Measurements from ENCODE around the gene LHFPL6.
A peak's percentile ranks its signal among the peaks of the same experiment; 100 is the strongest.

The LHFPL6 gene

DNA sequence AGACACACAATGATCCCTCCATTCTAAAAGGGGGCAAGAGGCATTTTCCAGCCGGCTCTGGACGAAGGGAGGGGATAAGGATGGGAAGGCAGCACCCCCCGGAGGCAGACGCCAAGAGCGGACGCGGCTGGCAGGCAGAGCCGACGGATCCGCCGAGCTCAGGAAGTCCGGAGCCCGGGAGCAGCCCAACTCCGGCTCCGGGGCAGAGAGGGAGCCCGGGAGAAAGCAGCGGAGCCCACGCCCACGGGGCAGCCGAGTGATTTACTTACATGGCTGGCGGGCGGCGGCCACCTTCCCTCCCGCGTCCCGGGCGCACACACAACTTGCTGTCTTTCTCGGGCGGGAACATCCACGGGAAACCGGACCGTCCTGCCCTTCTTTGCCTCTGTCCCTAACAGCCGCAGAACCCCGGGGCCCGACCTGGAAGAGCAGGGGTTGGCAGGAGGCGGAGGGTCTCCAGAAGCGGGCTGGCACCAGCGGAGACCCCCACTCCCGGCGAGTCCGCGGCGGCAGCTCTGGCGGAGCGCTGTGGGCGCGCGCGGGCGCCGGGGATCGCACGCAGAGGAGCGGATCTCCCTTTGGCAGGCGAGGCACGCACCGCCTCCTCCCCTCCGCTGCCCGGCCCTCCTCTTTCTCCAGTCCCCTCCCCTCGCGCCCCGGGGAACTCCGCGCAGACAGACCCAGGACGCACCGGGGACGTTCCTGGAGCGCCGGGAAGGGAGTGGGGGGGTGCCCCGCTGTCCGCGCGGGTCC lies at the start of gene LHFPL6:
Gene LHFPL6, minus strand, starts transcription at position 580 of the 753 bp plus-strand sequence.
- DNase-seq, result peak; percentile 41

DNA sequence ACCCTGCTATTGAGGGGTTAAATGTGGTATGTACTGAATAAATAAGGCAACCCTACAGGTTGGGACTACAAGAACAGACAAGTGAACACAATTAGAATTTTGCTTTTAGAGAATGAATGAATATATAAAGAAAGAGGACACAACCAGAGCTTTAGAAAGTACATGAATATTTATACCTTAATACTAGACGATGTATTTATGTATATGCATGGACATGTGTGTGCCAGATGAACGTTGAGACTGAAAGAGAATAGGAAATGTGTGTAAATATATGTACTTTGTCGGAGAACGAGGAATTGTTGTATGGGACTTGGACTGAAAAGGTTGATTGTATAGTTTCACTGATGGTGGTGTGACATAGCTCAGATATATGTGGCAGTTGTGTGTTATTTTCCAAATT lies 43.1 kb upstream of the LHFPL6 start:
- no peak for DNase-seq

- no peak for DNase-seq
These were observed 38.7 kb upstream of the LHFPL6 start for GRCh38 chr13:39641645-39642044.

GRCh38 chr13:39637890-39638289 lies 34.9 kb upstream of the LHFPL6 start:
- no peak for DNase-seq

DNA sequence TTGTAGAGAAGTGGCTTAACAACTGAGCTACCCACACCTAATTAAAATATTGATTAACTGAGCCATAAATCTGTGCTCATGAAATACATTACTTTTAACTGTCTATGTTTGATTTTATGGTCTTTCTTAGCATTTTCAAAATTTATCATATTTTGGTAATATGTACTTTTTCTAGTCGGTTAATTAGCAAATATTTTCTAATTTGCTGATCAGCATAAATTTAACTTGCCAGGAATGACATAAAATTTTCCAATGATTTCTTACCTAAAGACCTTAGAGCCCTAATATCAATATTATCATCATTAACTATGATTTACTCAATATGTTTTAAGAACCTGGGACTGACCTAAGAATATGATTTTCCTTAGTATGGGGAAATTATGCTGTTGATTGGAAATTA lies 32.6 kb upstream of the LHFPL6 start:
- no peak for DNase-seq

- DNase-seq, result no peak
These were observed 30.0 kb upstream of the LHFPL6 start for GRCh38 chr13:39632994-39633393.

- DNase-seq, result no peak
These were observed 28.3 kb upstream of the LHFPL6 start for GRCh38 chr13:39631307-39631706.

- no peak for DNase-seq
These were observed 20.5 kb upstream of the LHFPL6 start for GRCh38 chr13:39623466-39623865.

DNA sequence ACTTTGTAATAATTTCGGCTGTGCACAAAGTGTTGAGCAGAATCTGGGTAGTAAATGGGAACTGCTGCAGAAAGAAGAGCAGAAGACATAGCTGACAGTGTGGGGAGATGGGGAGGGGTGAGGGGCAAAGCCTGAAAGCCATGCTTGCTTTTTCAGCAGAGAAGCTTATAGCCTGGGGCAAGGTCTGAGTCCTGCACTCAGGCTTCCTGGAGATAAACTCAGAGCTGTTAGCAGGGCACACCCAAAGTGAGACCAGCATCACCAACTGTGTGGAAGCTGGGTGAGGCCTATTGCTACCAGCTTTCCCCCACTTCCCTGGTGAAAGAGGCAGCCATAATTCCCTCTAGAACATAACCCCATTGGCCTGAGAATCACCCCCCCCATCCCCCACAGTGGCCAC lies 15.6 kb upstream of the LHFPL6 start:
- no peak for DNase-seq

DNA sequence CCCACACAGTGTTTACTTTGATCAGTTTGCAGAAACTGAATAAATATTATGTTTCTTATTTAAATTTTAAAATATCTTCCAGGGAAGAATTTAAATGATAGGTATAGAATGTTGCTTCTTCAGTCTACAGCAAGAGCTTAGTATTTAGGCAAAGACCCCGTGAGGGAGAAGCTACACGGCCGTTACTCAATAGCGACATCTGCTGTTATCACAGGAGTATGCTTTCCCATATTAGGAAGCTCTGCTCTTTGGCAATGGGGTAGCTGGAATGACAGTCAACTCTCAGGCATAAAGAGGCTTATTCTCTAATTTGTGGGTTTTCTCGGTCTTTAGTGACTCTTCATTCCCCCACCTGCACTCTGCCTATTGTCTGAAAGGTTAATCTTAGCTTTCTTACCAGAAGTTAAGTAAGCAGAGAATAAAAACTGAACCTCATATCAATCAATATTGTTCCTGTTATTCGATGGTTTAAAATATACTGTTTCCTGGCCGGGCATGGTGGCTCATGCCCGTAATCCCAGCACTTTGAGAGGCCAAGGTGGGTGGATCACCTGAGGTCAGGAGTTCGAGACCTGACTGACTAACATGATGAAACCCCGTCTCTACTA lies 13.2 kb upstream of the LHFPL6 start:
- DNase-seq, result peak; percentile 56

DNA sequence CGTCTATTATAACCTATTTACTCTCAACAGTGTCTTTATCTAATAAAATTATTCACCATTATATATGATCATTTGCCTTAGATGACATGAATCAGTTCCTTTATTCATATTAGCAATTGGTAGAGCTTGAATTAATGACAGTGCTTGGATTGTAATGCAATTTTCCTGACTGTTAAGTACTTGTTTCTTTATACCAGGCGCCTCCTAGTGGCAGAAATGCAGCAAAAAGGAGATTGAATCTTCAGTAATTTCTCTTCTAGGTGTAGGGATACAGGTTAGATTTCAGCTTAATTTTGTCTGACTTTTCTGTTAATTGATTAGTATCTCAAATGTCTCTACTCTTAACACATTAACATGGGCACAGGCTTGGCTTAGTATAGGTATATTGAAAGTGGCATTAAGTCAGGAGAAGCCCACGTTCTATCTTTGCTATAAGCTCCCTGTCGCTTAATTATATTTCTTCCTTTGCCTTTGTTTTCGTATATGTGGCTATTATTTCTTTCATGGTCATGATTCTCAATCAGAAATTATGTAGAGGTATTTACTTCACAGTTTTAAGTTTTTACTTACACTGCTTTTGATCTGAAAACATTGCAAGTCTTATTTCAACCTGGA lies 9.1 kb upstream of the LHFPL6 start:
- peak; percentile 65 for DNase-seq

DNA sequence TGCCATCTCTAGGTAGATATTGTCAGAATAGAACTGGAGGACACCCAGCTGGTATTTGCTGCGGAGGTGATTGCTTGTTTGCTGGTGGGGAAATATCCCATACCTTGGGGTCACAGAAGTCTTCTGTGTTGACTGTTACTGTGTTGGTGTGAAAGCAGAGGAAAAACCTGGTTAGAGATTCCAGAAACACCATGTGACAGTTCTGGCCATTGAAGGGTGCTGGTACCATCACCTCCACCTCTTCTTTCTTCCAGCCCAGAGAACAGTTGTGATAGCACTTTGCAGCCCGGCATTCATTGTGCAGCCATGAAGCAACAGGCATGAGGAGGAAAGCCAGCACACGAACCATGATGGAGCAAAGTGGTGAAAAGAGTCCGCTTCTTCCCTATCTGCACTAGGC lies 4.9 kb upstream of the LHFPL6 start:
- DNase-seq, result no peak

DNA sequence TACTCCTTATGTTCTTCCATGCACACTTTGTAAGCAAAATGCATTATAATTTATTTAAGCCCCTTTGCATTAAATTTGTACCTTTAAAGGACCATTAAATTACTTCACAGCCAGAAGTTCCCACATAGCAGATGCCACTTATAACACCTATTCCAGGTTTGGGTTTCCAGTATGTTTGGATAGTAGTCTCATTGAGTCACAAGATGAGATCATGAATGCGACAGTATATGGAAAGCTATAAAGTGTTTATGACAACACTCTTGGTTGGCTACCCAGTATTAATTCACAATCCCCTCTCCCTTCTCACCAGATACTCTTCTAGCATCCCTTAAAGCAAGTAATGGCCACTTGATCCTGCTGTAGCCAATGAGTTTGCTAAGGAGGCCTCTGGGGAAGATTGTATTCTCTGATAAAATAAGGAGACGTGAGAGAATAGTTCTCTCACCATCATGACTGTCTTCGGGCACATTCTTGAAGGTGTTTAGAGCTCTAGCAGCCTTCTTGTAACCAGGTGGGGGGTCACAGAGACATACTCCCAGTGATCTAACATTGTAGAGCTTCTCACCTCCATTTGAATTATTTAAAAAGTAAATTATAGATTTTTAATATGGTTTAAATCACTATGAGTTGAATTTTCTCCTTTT lies 2.8 kb upstream of the LHFPL6 start:
- DNase-seq, result no peak

DNA sequence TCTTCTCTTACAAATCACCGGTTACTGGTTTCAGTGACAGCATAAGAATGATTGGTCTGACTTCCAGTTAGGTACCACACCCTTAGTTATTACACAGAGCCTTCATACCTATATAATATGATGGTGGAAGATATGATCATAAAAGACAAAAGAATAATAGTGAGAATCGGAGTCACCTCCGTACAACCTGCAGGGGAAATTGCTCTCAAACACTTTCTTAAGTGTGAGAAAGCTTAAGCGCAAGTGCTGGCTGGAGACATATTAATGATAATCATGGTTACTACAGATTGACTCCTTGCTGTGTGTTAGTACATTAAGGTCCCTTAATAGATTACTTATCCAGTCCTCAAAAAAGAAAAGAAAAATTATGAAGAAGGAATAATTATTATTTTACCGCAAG lies 1.8 kb upstream of the LHFPL6 start:
- DNase-seq, result no peak

DNA sequence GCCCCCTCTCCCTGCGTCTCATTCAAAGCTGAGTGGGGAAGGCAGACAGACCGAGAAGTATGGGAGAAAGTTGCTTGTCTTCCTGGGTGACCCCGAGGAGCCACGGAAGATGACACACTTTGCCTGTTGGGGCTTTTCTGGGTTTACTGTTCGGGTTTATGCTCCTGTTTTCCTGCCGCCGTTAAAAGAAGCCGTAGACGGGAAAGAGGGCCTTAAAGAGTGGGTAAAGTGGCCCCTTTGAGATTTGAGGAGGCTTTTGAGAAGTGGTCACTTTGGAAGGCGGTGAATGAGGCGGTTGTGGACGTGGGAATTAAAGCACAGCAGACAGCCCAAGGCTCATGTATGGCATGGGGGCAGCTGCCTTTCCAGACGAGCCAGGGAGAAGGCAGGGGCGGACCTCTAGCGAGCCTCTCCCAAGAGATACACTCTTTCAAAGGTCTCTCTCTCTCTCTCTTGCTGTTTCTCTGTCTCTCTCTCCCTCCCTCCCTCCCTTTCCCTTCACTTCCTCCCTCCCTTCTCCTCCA lies 493 bp upstream of the LHFPL6 start:
- peak; percentile 4 for DNase-seq

- DNase-seq, result no peak
These were observed 748 bp downstream of the LHFPL6 start for GRCh38 chr13:39602277-39602613.

- no peak for DNase-seq
These were observed 1.4 kb downstream of the LHFPL6 start for GRCh38 chr13:39601636-39602035.

DNA sequence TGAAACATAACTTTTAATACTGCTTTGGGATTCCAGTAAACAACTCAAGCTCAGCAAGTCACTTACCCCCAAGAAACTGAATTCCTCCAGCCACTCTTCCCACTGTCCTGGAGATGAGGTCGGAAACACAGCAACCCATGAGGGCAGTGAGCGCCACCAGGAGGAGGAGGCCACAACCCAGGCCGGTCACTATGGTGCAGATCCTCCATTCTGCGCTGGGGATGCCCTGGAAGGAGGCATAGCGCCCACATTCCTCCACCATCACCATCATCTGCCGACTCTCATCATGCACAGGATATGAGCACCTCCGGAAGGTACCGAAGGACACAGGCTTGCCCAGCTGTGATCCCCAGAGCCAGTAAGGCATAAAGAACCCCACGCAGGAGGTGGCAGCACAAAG lies 2.2 kb downstream of the LHFPL6 start:
- no peak for DNase-seq

DNA sequence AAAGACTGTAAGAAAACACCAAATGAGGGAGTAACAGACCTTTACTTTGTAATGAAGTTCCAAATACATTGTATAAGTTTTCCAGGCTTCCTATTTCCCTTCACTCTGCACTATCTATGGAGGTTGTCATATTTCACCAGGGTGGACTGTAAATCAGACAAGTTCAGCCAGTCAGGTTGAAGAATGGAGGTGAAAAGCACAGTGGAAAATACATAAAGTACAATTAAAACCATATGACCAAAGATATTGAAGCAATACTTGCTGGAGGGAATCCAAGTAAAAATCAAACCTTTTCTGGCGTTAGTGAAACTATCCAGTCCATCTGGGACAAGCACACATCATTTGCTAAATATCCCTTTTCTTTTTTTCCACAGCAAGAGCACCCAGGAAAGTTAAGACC lies 3.2 kb downstream of the LHFPL6 start:
- DNase-seq, result no peak

DNA sequence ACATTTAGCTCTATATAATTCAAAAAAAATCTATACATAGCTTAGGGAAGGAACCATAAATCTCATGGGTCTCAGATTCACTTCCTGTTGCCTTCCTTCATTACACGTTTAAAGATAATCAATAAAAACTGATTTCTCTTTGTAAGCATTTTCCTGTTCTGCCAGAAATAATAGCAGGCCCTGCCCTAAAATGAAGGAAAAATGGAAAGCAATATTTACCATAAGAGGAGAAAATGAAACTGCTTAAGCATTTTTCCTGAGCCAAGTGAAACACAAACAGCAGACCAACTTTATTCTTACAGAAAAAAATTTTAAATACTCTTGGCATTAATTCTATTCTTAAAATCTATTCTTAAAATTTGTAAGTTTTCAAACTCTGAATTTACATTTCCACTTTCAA lies 4.0 kb downstream of the LHFPL6 start:
- no peak for DNase-seq

- no peak for DNase-seq
These were observed 5.2 kb downstream of the LHFPL6 start for GRCh38 chr13:39597838-39598237.

GRCh38 chr13:39596685-39597084 lies 6.3 kb downstream of the LHFPL6 start:
- no peak for DNase-seq

GRCh38 chr13:39596176-39596575 lies 6.8 kb downstream of the LHFPL6 start:
- DNase-seq, result no peak
